IMR-90 (cell line): ENCODE results near the gene SLC15A3. TPM values are rescaled to one million over a fixed set of nuclear protein-coding genes. Genes with fewer than 3 reads are reported as not detected.

Source experiments
- ATAC-seq: fragments of 200-7000 bp; cut with Tn5 transposase; 2 replicates; pipeline ENCODE4 v1.9.1; 2020; ENCODE audit warnings: low read depth, mild to moderate bottlenecking, moderate library complexity
- BruUV-seq: library from RNA; stranded (reverse); fragments of 400-500 nt; replicated peaks from 2 replicates; lab custom pipeline; 2021; lab: Mats Ljungman, UMichigan
- CTCF ChIA-PET: fragments of 300-600 bp; formaldehyde crosslinking; extraction: SDS; loops from one replicate; lab custom pipeline; 2021; ENCODE audit warnings: antibody characterized with exemption; lab: Yijun Ruan, JAX
- POLR2A ChIA-PET: fragments of 300-600 bp; sonication (Branson Sonifier 250); formaldehyde crosslinking; loops from one replicate; lab custom pipeline; 2022; ENCODE audit warnings: antibody characterized with exemption; ENCODE audit not compliant: unreplicated experiment; lab: Charles Lee
- DNase-seq: peaks from one replicate; pipeline ENCODE4 v3.0.0; 2013
- H2AFZ ChIP-seq: replicated peaks from 2 replicates; pipeline ENCODE3; 2013; ENCODE audit warnings: low read length, mild to moderate bottlenecking; ENCODE audit not compliant: poor library complexity
- H2AK5ac ChIP-seq: 2 replicates; pipeline ENCODE4 v1.6.1; 2013; ENCODE audit warnings: low read depth, low read length, inconsistent platforms
- H2AK9ac ChIP-seq: replicated peaks from 2 replicates; pipeline ENCODE3; 2013; ENCODE audit warnings: mild to moderate bottlenecking, low read depth, low read length, moderate library complexity; ENCODE audit not compliant: poor library complexity
- H2BK120ac ChIP-seq: 2 replicates; pipeline ENCODE4 v1.6.1; 2013; ENCODE audit warnings: low read depth, low read length, inconsistent platforms
- H2BK15ac ChIP-seq: 3 replicates; pipeline ENCODE4 v1.6.1; 2013; ENCODE audit warnings: low read depth, low read length, inconsistent platforms
- H2BK20ac ChIP-seq: 2 replicates; pipeline ENCODE4 v1.6.1; 2013; ENCODE audit warnings: low read depth, mild to moderate bottlenecking, inconsistent platforms, low read length, moderate library complexity
- H2BK5ac ChIP-seq: 2 replicates; pipeline ENCODE4 v1.6.1; 2013; ENCODE audit warnings: mild to moderate bottlenecking, low read depth, low read length, inconsistent platforms; ENCODE audit not compliant: poor library complexity, severe bottlenecking
- H3K14ac ChIP-seq: replicated peaks from 2 replicates; pipeline ENCODE4 v1.6.1; 2013; ENCODE audit warnings: low read depth, low read length, inconsistent platforms
- H3K18ac ChIP-seq: 2 replicates; pipeline ENCODE4 v1.6.1; 2013; ENCODE audit warnings: low read depth, low read length, control low read depth
- H3K23ac ChIP-seq: 2 replicates; pipeline ENCODE4 v1.6.1; 2013; ENCODE audit warnings: low read depth, low read length, inconsistent platforms
- H3K27ac ChIP-seq: 2 replicates; pipeline ENCODE4 v1.5.1; 2013; ENCODE audit warnings: mild to moderate bottlenecking, control low read depth, low read length; ENCODE audit not compliant: insufficient read depth
- H3K27me3 ChIP-seq: 2 replicates; pipeline ENCODE4 v1.6.1; 2013; ENCODE audit warnings: low read length; ENCODE audit not compliant: control insufficient read depth, insufficient read depth
- H3K36me3 ChIP-seq: 2 replicates; pipeline ENCODE4 v1.6.1; 2013; ENCODE audit warnings: low read length, mixed read lengths; ENCODE audit not compliant: control insufficient read depth, insufficient read depth
- H3K4ac ChIP-seq: 2 replicates; pipeline ENCODE4 v1.6.1; 2013; ENCODE audit warnings: low read depth, low read length, inconsistent platforms
- H3K4me1 ChIP-seq: 2 replicates; pipeline ENCODE4 v1.6.1; 2013; ENCODE audit warnings: low read length, mixed read lengths; ENCODE audit not compliant: control insufficient read depth, insufficient read depth
- H3K4me2 ChIP-seq: 2 replicates; pipeline ENCODE4 v1.6.1; 2013; ENCODE audit warnings: low read depth, mild to moderate bottlenecking, control low read depth, low read length, moderate library complexity
- H3K4me3 ChIP-seq: 2 replicates; pipeline ENCODE4 v1.5.1; 2013; ENCODE audit warnings: low read depth, mild to moderate bottlenecking, control low read depth, low read length, moderate library complexity; ENCODE audit not compliant: insufficient read depth
- H3K56ac ChIP-seq: 2 replicates; pipeline ENCODE4 v1.6.1; 2013; ENCODE audit warnings: low read length, inconsistent platforms; ENCODE audit not compliant: insufficient read depth; ENCODE audit errors: extremely low read depth
- H3K79me1 ChIP-seq, 2 experiments: 2 replicates each; pipeline ENCODE4 v1.6.1; 2013; ENCODE audit warnings: low read length in 2 of 2, inconsistent platforms in 1 of 2, low read depth in 1 of 2
- H3K9ac ChIP-seq: 2 replicates; pipeline ENCODE4 v1.6.1; 2013; ENCODE audit warnings: low read depth, low read length, control low read depth
- H3K9me1 ChIP-seq: 2 replicates; pipeline ENCODE4 v1.6.1; 2013; ENCODE audit warnings: low read length, inconsistent platforms; ENCODE audit not compliant: insufficient read depth
- H3K9me3 ChIP-seq: 2 replicates; pipeline ENCODE4 v1.6.1; 2013; ENCODE audit warnings: low read length; ENCODE audit not compliant: control insufficient read depth, insufficient read depth
- H4K20me1 ChIP-seq: 2 replicates; pipeline ENCODE4 v1.6.1; 2013; ENCODE audit warnings: low read length, inconsistent platforms; ENCODE audit not compliant: insufficient read depth
- H4K5ac ChIP-seq: 2 replicates; pipeline ENCODE4 v1.6.1; 2013; ENCODE audit warnings: mild to moderate bottlenecking, low read depth, low read length, control low read depth
- H4K8ac ChIP-seq, 2 experiments: 2 replicates each; pipeline ENCODE4 v1.6.1; 2013; ENCODE audit warnings: low read depth in 2 of 2, low read length in 2 of 2, control low read depth in 1 of 2, inconsistent platforms in 1 of 2
- H4K91ac ChIP-seq: 2 replicates; pipeline ENCODE4 v1.6.1; 2013; ENCODE audit warnings: low read depth, low read length, inconsistent platforms; ENCODE audit not compliant: insufficient read depth
- BHLHE40 ChIP-seq: fragments of 150-350 bp; IDR thresholded peaks from 2 replicates; pipeline ENCODE4 v1.6.1; 2016; ENCODE audit warnings: mild to moderate bottlenecking, low read depth, low read length
- CEBPB ChIP-seq: IDR thresholded peaks from 2 replicates; pipeline ENCODE4 v1.6.1; 2012; ENCODE audit warnings: low read depth, low read length, improper control_type of control experiment
- CHD1 ChIP-seq: IDR thresholded peaks from 2 replicates; pipeline ENCODE4 v1.6.1; 2012; ENCODE audit warnings: low read depth, low read length, improper control_type of control experiment
- FOS ChIP-seq: fragments of 150-350 bp; IDR thresholded peaks from 2 replicates; pipeline ENCODE4 v1.6.1; 2016; ENCODE audit warnings: low read depth, low read length
- MAFK ChIP-seq: IDR thresholded peaks from 2 replicates; pipeline ENCODE4 v1.6.1; 2012; ENCODE audit warnings: low read depth, low read length, improper control_type of control experiment
- MAZ ChIP-seq: IDR thresholded peaks from 2 replicates; pipeline ENCODE4 v1.6.1; 2012; ENCODE audit warnings: low read depth, mild to moderate bottlenecking, low read length, improper control_type of control experiment, moderate library complexity, borderline replicate concordance
- MXI1 ChIP-seq: IDR thresholded peaks from 2 replicates; pipeline ENCODE4 v1.6.1; 2012; ENCODE audit warnings: low read depth, mild to moderate bottlenecking, low read length, moderate library complexity, borderline replicate concordance
- NFE2L2 ChIP-seq: fragments of 150-350 bp; IDR thresholded peaks from 2 replicates; pipeline ENCODE4 v1.6.1; 2016; ENCODE audit warnings: low read depth, mild to moderate bottlenecking, low read length
- POLR2A ChIP-seq: IDR thresholded peaks from 2 replicates; pipeline ENCODE4 v1.6.1; 2012; ENCODE audit warnings: mild to moderate bottlenecking, low read depth, low read length
- RAD21 ChIP-seq: IDR thresholded peaks from 2 replicates; pipeline ENCODE4 v1.6.1; 2012; ENCODE audit warnings: low read length, improper control_type of control experiment
- RCOR1 ChIP-seq: IDR thresholded peaks from 2 replicates; pipeline ENCODE4 v1.6.1; 2012; ENCODE audit warnings: mild to moderate bottlenecking, low read length, improper control_type of control experiment; ENCODE audit not compliant: insufficient replicate concordance
- RFX5 ChIP-seq: IDR thresholded peaks from 2 replicates; pipeline ENCODE4 v1.8.0; 2012; ENCODE audit warnings: low read depth, mild to moderate bottlenecking, low read length, moderate library complexity
- SMC3 ChIP-seq: fragments of 150-350 bp; IDR thresholded peaks from 2 replicates; pipeline ENCODE4 v1.6.1; 2016; ENCODE audit warnings: low read depth, mild to moderate bottlenecking, antibody characterized with exemption, low read length, moderate library complexity
- WGBS, 2 experiments: methylation state at CpG; one replicate each; pipeline versions ENCODE4 v1.1.5 to v1.1.7; 2013; ENCODE audit warnings: missing lambda C conversion rate in 2 of 2; ENCODE audit not compliant: insufficient read length in 1 of 2; ENCODE audit errors: extremely low coverage in 2 of 2; 5-methylcytosine and 5-hydroxymethylcytosine counted together
- dilution Hi-C: fragments of 300-500 bp; cut with HindIII; formaldehyde crosslinking; loops from one replicate; pipeline ENCODE4 v1.14.3; 2018; ENCODE audit warnings: low sequenced_read_pairs; ENCODE audit not compliant: unreplicated experiment
- in situ Hi-C: fragments of 300-500 bp; cut with MboI; formaldehyde crosslinking; loops from 3 replicates; pipeline ENCODE4 v1.14.3; 2019; ENCODE audit warnings: low sequenced_read_pairs, inconsistent platforms, mixed read lengths
- intact Hi-C: fragments of 100-400 bp; cut with micrococcal nuclease; formaldehyde crosslinking; loops from 2 replicates; pipeline ENCODE4 v1.10.0; 2022
- polyA plus RNA-seq, 3 experiments: library from polyadenylated mRNA; depleted of rRNA; stranded (reverse); fragments of >200 nt; gene quantifications; 2 replicates each; pipeline ENCODE4 v1.2.3, GENCODE V29; 2012; ENCODE audit warnings: low replicate concordance in 1 of 3
- total RNA-seq: library from RNA; depleted of rRNA; stranded (reverse); fragments of >200 nt; gene quantifications from 2 replicates; pipeline ENCODE4 v1.2.3, GENCODE V29; 2012
- TF ChIP-seq, protein P1 (sequence below): conservative IDR thresholded peaks from 2 replicates; pipeline ENCODE4 v1.5.1; 2012; ENCODE audit warnings: mild to moderate bottlenecking, low read depth, low read length, improper control_type of control experiment
- TF ChIP-seq, protein P2 (sequence below): fragments of 150-350 bp; IDR thresholded peaks from 2 replicates; pipeline ENCODE4 v1.6.1; 2017; ENCODE audit warnings: mild to moderate bottlenecking, antibody characterized with exemption, low read length, low read depth
- TF ChIP-seq, protein P3 (sequence below): fragments of 150-350 bp; IDR thresholded peaks from 2 replicates; pipeline ENCODE4 v1.6.1; 2016; ENCODE audit warnings: low read depth, mild to moderate bottlenecking, low read length, moderate library complexity, borderline replicate concordance

The SLC15A3 gene
- total and polyA plus RNA-seq, 2 of the 4 experiments (the other 2 are of a cell fraction): 3.2 to 4.4 TPM

DNA sequence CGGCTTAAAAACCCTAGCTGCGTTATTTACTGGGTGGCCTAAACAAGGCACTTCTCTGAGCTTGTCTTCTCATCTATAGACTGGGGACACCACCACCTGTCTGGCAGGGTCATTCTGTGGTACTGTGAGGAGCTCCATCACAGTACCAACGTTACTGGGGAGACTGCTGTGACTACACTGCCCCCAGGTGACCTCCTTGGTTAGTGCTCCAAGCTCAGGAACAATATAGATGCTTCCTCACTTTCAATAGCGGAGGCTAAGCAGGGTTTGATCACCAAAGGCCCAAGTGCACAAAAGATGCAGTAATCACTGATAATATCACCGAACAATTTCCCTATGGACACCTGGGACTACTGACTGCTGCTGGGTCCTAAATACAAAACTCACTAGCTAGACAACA is 64.4 kb downstream of the SLC15A3 start:
- H4K8ac ChIP-seq: no peak overlapping the region
- H4K5ac ChIP-seq: no peak overlapping the region
- intact Hi-C loops (loop anchor here (1.0 to 2.0 kb wide), 3 partner anchors 49 to 112 kb away; no protein-coding TSS in a partner anchor), in situ Hi-C loops (no loop called here), dilution Hi-C loops (no loop called here)
- H3K27me3 ChIP-seq: no peaks in the 10 kb centered on the region
- ATAC-seq (peak; percentile 97), DNase-seq (peak; percentile 61)
- no peak overlapping the region for H3K4me2 ChIP-seq
- no peak overlapping the region for H3K9ac ChIP-seq
- no peak overlapping the region for H3K56ac ChIP-seq
- no peaks in the 10 kb centered on the region for H3K9me3 ChIP-seq
- no TSS peak for BruUV-seq
- no peak overlapping the region for H3K14ac ChIP-seq
- ChIA-PET POLR2A (interaction anchor here (1.0 kb wide), 1 partner anchor 57 kb away, joined by 4 read pairs; no protein-coding TSS in a partner anchor), CTCF (interaction anchor here (0.5 to 2.4 kb wide), 19 partner anchors 8 to 115 kb away, joined by 3 to 86 read pairs (median 5); partner anchors contain the start of gene PTGDR2)
- TF ChIP-seq BHLHE40: no peak
- TF ChIP-seq SMC3: peak; percentile 92
- TF ChIP-seq MAFK: no peak
- peak; percentile 89 for TF ChIP-seq RAD21
- TF ChIP-seq NFE2L2: no peak
- no peak for TF ChIP-seq RFX5
- no peak for TF ChIP-seq RCOR1
- TF ChIP-seq POLR2A: no peak
- TF ChIP-seq, protein P1, sequence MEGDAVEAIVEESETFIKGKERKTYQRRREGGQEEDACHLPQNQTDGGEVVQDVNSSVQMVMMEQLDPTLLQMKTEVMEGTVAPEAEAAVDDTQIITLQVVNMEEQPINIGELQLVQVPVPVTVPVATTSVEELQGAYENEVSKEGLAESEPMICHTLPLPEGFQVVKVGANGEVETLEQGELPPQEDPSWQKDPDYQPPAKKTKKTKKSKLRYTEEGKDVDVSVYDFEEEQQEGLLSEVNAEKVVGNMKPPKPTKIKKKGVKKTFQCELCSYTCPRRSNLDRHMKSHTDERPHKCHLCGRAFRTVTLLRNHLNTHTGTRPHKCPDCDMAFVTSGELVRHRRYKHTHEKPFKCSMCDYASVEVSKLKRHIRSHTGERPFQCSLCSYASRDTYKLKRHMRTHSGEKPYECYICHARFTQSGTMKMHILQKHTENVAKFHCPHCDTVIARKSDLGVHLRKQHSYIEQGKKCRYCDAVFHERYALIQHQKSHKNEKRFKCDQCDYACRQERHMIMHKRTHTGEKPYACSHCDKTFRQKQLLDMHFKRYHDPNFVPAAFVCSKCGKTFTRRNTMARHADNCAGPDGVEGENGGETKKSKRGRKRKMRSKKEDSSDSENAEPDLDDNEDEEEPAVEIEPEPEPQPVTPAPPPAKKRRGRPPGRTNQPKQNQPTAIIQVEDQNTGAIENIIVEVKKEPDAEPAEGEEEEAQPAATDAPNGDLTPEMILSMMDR: peak; percentile 75
- TF ChIP-seq, protein P2, sequence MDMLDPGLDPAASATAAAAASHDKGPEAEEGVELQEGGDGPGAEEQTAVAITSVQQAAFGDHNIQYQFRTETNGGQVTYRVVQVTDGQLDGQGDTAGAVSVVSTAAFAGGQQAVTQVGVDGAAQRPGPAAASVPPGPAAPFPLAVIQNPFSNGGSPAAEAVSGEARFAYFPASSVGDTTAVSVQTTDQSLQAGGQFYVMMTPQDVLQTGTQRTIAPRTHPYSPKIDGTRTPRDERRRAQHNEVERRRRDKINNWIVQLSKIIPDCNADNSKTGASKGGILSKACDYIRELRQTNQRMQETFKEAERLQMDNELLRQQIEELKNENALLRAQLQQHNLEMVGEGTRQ: no peak
- TF ChIP-seq, protein P3, sequence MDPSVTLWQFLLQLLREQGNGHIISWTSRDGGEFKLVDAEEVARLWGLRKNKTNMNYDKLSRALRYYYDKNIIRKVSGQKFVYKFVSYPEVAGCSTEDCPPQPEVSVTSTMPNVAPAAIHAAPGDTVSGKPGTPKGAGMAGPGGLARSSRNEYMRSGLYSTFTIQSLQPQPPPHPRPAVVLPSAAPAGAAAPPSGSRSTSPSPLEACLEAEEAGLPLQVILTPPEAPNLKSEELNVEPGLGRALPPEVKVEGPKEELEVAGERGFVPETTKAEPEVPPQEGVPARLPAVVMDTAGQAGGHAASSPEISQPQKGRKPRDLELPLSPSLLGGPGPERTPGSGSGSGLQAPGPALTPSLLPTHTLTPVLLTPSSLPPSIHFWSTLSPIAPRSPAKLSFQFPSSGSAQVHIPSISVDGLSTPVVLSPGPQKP: no peak
- TF ChIP-seq MXI1: no peak
- no peak for TF ChIP-seq CHD1
- TF ChIP-seq FOS: no peak
- no peak for TF ChIP-seq MAZ
- no peak for TF ChIP-seq CEBPB
- no peak overlapping the region for H2BK15ac ChIP-seq
- H3K36me3 ChIP-seq: peaks cover 4% of the 10 kb centered on the region
- no peaks in the 10 kb centered on the region; a peak in 1 of 4 replicates for H3K79me1 ChIP-seq
- no peak overlapping the region for H2BK120ac ChIP-seq
- no peaks in the 10 kb centered on the region for H3K4me1 ChIP-seq
- WGBS, 2 experiments: 50% methylated on average over 2 of the region's 5 CpGs; no CpG with 5 or more reads in 1 of the 2 experiments
- no peak overlapping the region for H3K4ac ChIP-seq
- H3K9me1 ChIP-seq: no peaks in the 10 kb centered on the region
- H4K91ac ChIP-seq: no peak overlapping the region
- no peaks in the 10 kb centered on the region; the same call in 1 of the 2 replicates for H4K20me1 ChIP-seq
- no peak overlapping the region for H2AK5ac ChIP-seq
- H3K18ac ChIP-seq: no peak overlapping the region
- no peak overlapping the region for H3K4me3 ChIP-seq
- H3K27ac ChIP-seq: no peak overlapping the region
- H3K23ac ChIP-seq: no peak overlapping the region
- no peak overlapping the region for H2BK20ac ChIP-seq
- peak overlapping the region; percentile 34 for H2AFZ ChIP-seq
- H2BK5ac ChIP-seq: no peak overlapping the region
- H2AK9ac ChIP-seq: no peak overlapping the region
